B cell (primary cell): ENCODE results near the gene CAMK1D. TPM values are rescaled to one million over a fixed set of nuclear protein-coding genes. Genes with fewer than 3 reads are reported as not detected.

ENCODE experiments used
- ATAC-seq: fragments of 200-7000 bp; cut with Tn5 transposase; one replicate; pipeline ENCODE4 v1.10.0; 2021; ENCODE audit warnings: low read depth, mild to moderate bottlenecking, moderate number of reproducible peaks, moderate library complexity
- CTCF ChIA-PET: fragments of 350-600 bp; sonication (Branson Sonifier 250); formaldehyde crosslinking; loops from one replicate; lab custom pipeline; 2021; ENCODE audit warnings: antibody characterized with exemption, inconsistent platforms; lab: Charles Lee
- POLR2A ChIA-PET: fragments of 350-600 bp; sonication (Branson Sonifier 250); formaldehyde crosslinking; loops from one replicate; lab custom pipeline; 2021; ENCODE audit warnings: antibody characterized with exemption; lab: Charles Lee
- DNase-seq: peaks from one replicate; pipeline ENCODE4 v3.0.0; 2013
- H2AFZ ChIP-seq: 2 replicates; pipeline ENCODE4 v1.6.1; 2012; ENCODE audit warnings: mild to moderate bottlenecking, low read depth, low read length; ENCODE audit not compliant: insufficient read depth, poor library complexity, severe bottlenecking
- H3K27ac ChIP-seq, 2 donors: 1 replicate in 1 of 2; 2 replicates in 1 of 2; pipeline ENCODE4 v1.5.1; 2012 to 2013; ENCODE audit warnings: low read length in 2 of 2, mild to moderate bottlenecking in 2 of 2, moderate library complexity in 1 of 2
- H3K27me3 ChIP-seq, 4 experiments: fragments of 200-600 bp in 1 of 4; sonication (generic) in 1 of 4; replicated peaks in 1 of 4; 1 replicate in 2 of 4; 2 replicates in 2 of 4; pipeline versions ENCODE4 v1.6.1 to v1.7.0; 2013 to 2016; ENCODE audit warnings: low read length in 3 of 4, mild to moderate bottlenecking in 2 of 4, mixed read lengths in 1 of 4, moderate library complexity in 1 of 4; ENCODE audit not compliant: insufficient read depth in 4 of 4, control insufficient read depth in 3 of 4; ENCODE audit errors: control extremely low read depth in 1 of 4
- H3K36me3 ChIP-seq, 2 experiments: replicated peaks in 1 of 2; 1 replicate in 1 of 2; 2 replicates in 1 of 2; pipeline versions ENCODE4 v1.6.1 to v1.7.1; 2013; ENCODE audit warnings: low read length in 1 of 2; ENCODE audit not compliant: insufficient read depth in 2 of 2, control insufficient read depth in 1 of 2; ENCODE audit errors: control extremely low read depth in 1 of 2, extremely low read depth in 1 of 2
- H3K4me1 ChIP-seq, 2 donors: fragments of 200-600 bp in 1 of 2; sonication (generic) in 1 of 2; 1 replicate in 1 of 2; 2 replicates in 1 of 2; pipeline versions ENCODE4 v1.5.1 to v1.6.1; 2013 to 2017; ENCODE audit warnings: low read length in 2 of 2; ENCODE audit not compliant: control insufficient read depth in 2 of 2, insufficient read depth in 2 of 2
- H3K4me2 ChIP-seq: replicated peaks from 2 replicates; pipeline ENCODE3; 2012; ENCODE audit warnings: mild to moderate bottlenecking, low read depth, low read length; ENCODE audit not compliant: poor library complexity, severe bottlenecking
- H3K4me3 ChIP-seq, 5 experiments: fragments of 200-600 bp in 1 of 5; sonication (generic) in 1 of 5; 1 replicate in 3 of 5; 2 replicates in 2 of 5; pipeline versions ENCODE4 v1.5.1 to v1.7.0; 2011 to 2016; ENCODE audit warnings: low read length in 4 of 5, mild to moderate bottlenecking in 4 of 5, low read depth in 2 of 5, control low read depth in 1 of 5, moderate library complexity in 1 of 5; ENCODE audit not compliant: insufficient read depth in 1 of 5; ENCODE audit errors: control extremely low read depth in 1 of 5, extremely low read depth in 1 of 5
- H3K79me2 ChIP-seq: fragments of 200-600 bp; sonication (generic); one replicate; pipeline ENCODE4 v1.6.0; 2016; ENCODE audit warnings: low read length; ENCODE audit not compliant: control insufficient read depth, insufficient read depth
- H3K9ac ChIP-seq: fragments of 200-600 bp; sonication (generic); 2 replicates; pipeline ENCODE4 v1.6.1; 2017; ENCODE audit warnings: mild to moderate bottlenecking, low read length, moderate library complexity
- H3K9me3 ChIP-seq, 3 donors: one replicate each; pipeline versions ENCODE4 v1.6.1 to v1.7.1; 2013; ENCODE audit warnings: low read length in 2 of 3; ENCODE audit not compliant: control insufficient read depth in 2 of 3, insufficient read depth in 1 of 3; ENCODE audit errors: control extremely low read depth in 1 of 3
- H4K20me1 ChIP-seq: 2 replicates; pipeline ENCODE4 v1.6.0; 2012; ENCODE audit warnings: mild to moderate bottlenecking, low read length; ENCODE audit not compliant: insufficient read depth, control insufficient read depth, poor library complexity, severe bottlenecking
- H3K27ac Mint-ChIP-seq: one replicate; pipeline ENCODE4 v1.8.0; 2021; ENCODE audit warnings: mixed read lengths
- H3K27me3 Mint-ChIP-seq: one replicate; pipeline ENCODE4 v1.8.0; 2021; ENCODE audit warnings: mixed read lengths
- H3K4me1 Mint-ChIP-seq: one replicate; pipeline ENCODE4 v1.8.0; 2021; ENCODE audit warnings: mixed read lengths
- H3K4me3 Mint-ChIP-seq: one replicate; pipeline ENCODE4 v1.8.0; 2021; ENCODE audit warnings: mixed read lengths
- H3K9me3 Mint-ChIP-seq: one replicate; pipeline ENCODE4 v1.8.0; 2022; ENCODE audit warnings: mixed read lengths; ENCODE audit not compliant: insufficient read depth
- CTCF ChIP-seq: fragments of 200-600 bp; IDR thresholded peaks from one replicate; pipeline ENCODE4 v1.8.0; 2022; ENCODE audit warnings: antibody characterized with exemption, mild to moderate bottlenecking
- EZH2 ChIP-seq: IDR thresholded peaks from 2 replicates; pipeline ENCODE4 v1.6.1; 2012; ENCODE audit warnings: borderline replicate concordance, low read depth, mild to moderate bottlenecking, moderate library complexity, low read length; ENCODE audit not compliant: insufficient read depth, poor library complexity, severe bottlenecking
- WGBS: methylation state at CpG from one replicate; pipeline ENCODE4 v1.1.5; 2013; ENCODE audit warnings: missing lambda C conversion rate; ENCODE audit not compliant: insufficient coverage; 5-methylcytosine and 5-hydroxymethylcytosine counted together
- intact Hi-C: fragments of 100-400 bp; cut with micrococcal nuclease; formaldehyde crosslinking; loops from one replicate; pipeline ENCODE4 v1.10.0; 2022
- polyA plus RNA-seq: library from polyadenylated mRNA; depleted of rRNA; stranded (reverse); fragments of >200 nt; gene quantifications from 2 replicates; pipeline ENCODE4 v1.2.3, GENCODE V29; 2012
- total RNA-seq, 2 donors: library from RNA; stranded (reverse); fragments of 120-200 nt in 1 of 2; gene quantifications; 1 replicate in 1 of 2; 2 replicates in 1 of 2; pipeline versions ENCODE4 v1.2.3 to v1.2.4, GENCODE V29; 2013 to 2022

Gene CAMK1D
- total and polyA plus RNA-seq, 2 donors (not counting 1 experiment from before 2014, with no cell fraction given) = 34.1 to 69.7 TPM

- Mint-ChIP-seq H3K27ac (peak overlapping the region; percentile 24), H3K9me3 (no peaks in the 10 kb centered on the region), H3K4me1 (no peaks in the 10 kb centered on the region), H3K27me3 (no peaks in the 10 kb centered on the region), H3K4me3 (no peak overlapping the region)
- Histone ChIP-seq H3K27ac (no peak overlapping the region), H3K9ac (no peak overlapping the region), H3K79me2 (no peaks in the 10 kb centered on the region), H3K4me2 (no peak overlapping the region), H3K27me3 (no peaks in the 10 kb centered on the region), H3K9me3 (no peaks in the 10 kb centered on the region), H4K20me1 (no peaks in the 10 kb centered on the region), H2AFZ (no peak overlapping the region), H3K4me3 (no peak overlapping the region), H3K36me3 (peaks cover 0 to 51% of the 10 kb centered on the region in 2 experiments), H3K4me1 (no peaks in the 10 kb centered on the region)
- TF ChIP-seq EZH2 = no peak
- no peak for TF ChIP-seq CTCF
- POLR2A ChIA-PET = no interaction called here
- DNase-seq (no peak), ATAC-seq (no peak)
- WGBS = 95% methylated on average over 13 of the region's 16 CpGs
- intact Hi-C loops = no loop called here
- CTCF ChIA-PET = no interaction called here
These were observed 479.4 kb downstream of the CAMK1D start for GRCh38 chr10:12828736-12829135.

GRCh38 chr10:12829831-12830390 is 480.6 kb downstream of the CAMK1D start:
- no peaks in the 10 kb centered on the region for H3K27me3 ChIP-seq
- H4K20me1 ChIP-seq = no peaks in the 10 kb centered on the region
- POLR2A ChIA-PET = no interaction called here
- H3K4me3 ChIP-seq = no peak overlapping the region
- H3K27ac Mint-ChIP-seq = no peak overlapping the region
- no peak overlapping the region for H3K4me2 ChIP-seq
- H2AFZ ChIP-seq = no peak overlapping the region
- CTCF ChIA-PET = no interaction called here
- H3K27me3 Mint-ChIP-seq = no peaks in the 10 kb centered on the region
- H3K9me3 Mint-ChIP-seq = no peaks in the 10 kb centered on the region
- no peaks in the 10 kb centered on the region for H3K9me3 ChIP-seq
- H3K4me3 Mint-ChIP-seq = no peak overlapping the region
- intact Hi-C loops = no loop called here
- ATAC-seq (no peak), DNase-seq (no peak)
- H3K27ac ChIP-seq = no peak overlapping the region
- H3K4me1 ChIP-seq = no peaks in the 10 kb centered on the region
- no peak overlapping the region for H3K9ac ChIP-seq
- peaks cover 0 to 44% of the 10 kb centered on the region in 2 experiments for H3K36me3 ChIP-seq
- H3K4me1 Mint-ChIP-seq = no peaks in the 10 kb centered on the region
- H3K79me2 ChIP-seq = no peaks in the 10 kb centered on the region
- TF ChIP-seq EZH2 (no peak), CTCF (no peak)
- WGBS = 68% methylated on average over 3 of the region's 6 CpGs
